HepG2 (cell line): ENCODE measurements around the gene SVBP. TPM values are rescaled to one million over a fixed set of nuclear protein-coding genes. Genes with fewer than 3 reads are reported as not detected.

Experiments
- ATF7-NPFF ChIP-seq: sonication (generic); formaldehyde crosslinking; IDR thresholded peaks from 2 replicates; pipeline ENCODE4 v1.8.1; 2023; ENCODE audit warnings: mild to moderate bottlenecking, low read depth, missing genetic modification reagents, moderate library complexity
- GTF2F1 ChIP-seq: fragments of 150-350 bp; IDR thresholded peaks from 2 replicates; pipeline ENCODE4 v1.6.1; 2014; ENCODE audit warnings: low read length
- IKZF1 ChIP-seq: fragments of 450-650 bp; IDR thresholded peaks from 2 replicates; pipeline ENCODE4 v1.7.1; 2016
- JARID2 ChIP-seq: sonication (generic); formaldehyde crosslinking; IDR thresholded peaks from 2 replicates; pipeline ENCODE4 v1.8.1; 2023; ENCODE audit warnings: missing genetic modification reagents, inconsistent platforms; ENCODE audit not compliant: insufficient replicate concordance
- MTF2 ChIP-seq: sonication (generic); formaldehyde crosslinking; IDR thresholded peaks from 2 replicates; pipeline ENCODE4 v1.5.0; 2020; ENCODE audit warnings: missing genetic modification reagents, borderline replicate concordance
- REL ChIP-seq: sonication (generic); formaldehyde crosslinking; conservative IDR thresholded peaks from 2 replicates; pipeline ENCODE4 v1.8.0; 2022; ENCODE audit warnings: mild to moderate bottlenecking, missing genetic modification reagents, moderate library complexity
- SMAD9 ChIP-seq: sonication (generic); formaldehyde crosslinking; IDR thresholded peaks from 2 replicates; pipeline ENCODE4 v1.5.1; 2020; ENCODE audit warnings: mild to moderate bottlenecking, missing genetic modification reagents
- SP5 ChIP-seq: IDR thresholded peaks from 2 replicates; pipeline ENCODE4 v1.6.1; 2016; ENCODE audit warnings: low read depth, borderline replicate concordance
- TBX2 ChIP-seq: sonication (generic); formaldehyde crosslinking; IDR thresholded peaks from 2 replicates; pipeline ENCODE4 v1.5.0; 2020; ENCODE audit warnings: missing genetic modification reagents, mild to moderate bottlenecking, borderline replicate concordance
- TSC22D2 ChIP-seq: sonication (generic); formaldehyde crosslinking; IDR thresholded peaks from 2 replicates; pipeline ENCODE4 v1.5.1; 2020; ENCODE audit warnings: missing genetic modification reagents, mild to moderate bottlenecking, borderline replicate concordance
- ZNF501 ChIP-seq: sonication (generic); formaldehyde crosslinking; IDR thresholded peaks from 2 replicates; pipeline ENCODE4 v1.5.1; 2020; ENCODE audit warnings: mild to moderate bottlenecking, moderate library complexity, missing genetic modification reagents
- ZNF883 ChIP-seq: sonication (generic); formaldehyde crosslinking; IDR thresholded peaks from 2 replicates; pipeline ENCODE4 v1.5.1; 2020; ENCODE audit warnings: mild to moderate bottlenecking, missing genetic modification reagents; ENCODE audit errors: not compliant biosample characterization
- polyA plus RNA-seq, 8 experiments: library from polyadenylated mRNA; depleted of rRNA in 3 of 8; stranded (reverse) in 7 of 8; unstranded in 1 of 8; fragments of >200 nt; fragmentation: Illumina TruSeq in 4 of 8; extraction: Trizol in 4 of 8; gene quantifications; 2 replicates each; pipeline versions ENCODE4 v1.2.1 to v1.2.3, GENCODE V29; 2011 to 2016; ENCODE audit warnings: low read depth in 4 of 8, missing spikeins in 1 of 8, mixed read lengths in 1 of 8; ENCODE audit not compliant: insufficient read depth in 1 of 8
- total RNA-seq, 5 experiments: library from RNA; depleted of rRNA; stranded (reverse); fragments of >200 nt; fragmentation: Illumina TruSeq; extraction: Trizol; gene quantifications; 2 replicates each; pipeline ENCODE4 v1.2.3, GENCODE V29; 2016; ENCODE audit warnings: low read depth in 1 of 5
- TF ChIP-seq, protein P1 (sequence below): sonication (generic); formaldehyde crosslinking; IDR thresholded peaks from 2 replicates; pipeline ENCODE4; 2020; ENCODE audit warnings: missing genetic modification reagents, mild to moderate bottlenecking, borderline replicate concordance

SVBP gene
- total and polyA plus RNA-seq, 2 of the 13 experiments (the other 11 are each of a cell fraction or from before 2014, with no cell fraction given), result 28.8 to 48.2 TPM

DNA sequence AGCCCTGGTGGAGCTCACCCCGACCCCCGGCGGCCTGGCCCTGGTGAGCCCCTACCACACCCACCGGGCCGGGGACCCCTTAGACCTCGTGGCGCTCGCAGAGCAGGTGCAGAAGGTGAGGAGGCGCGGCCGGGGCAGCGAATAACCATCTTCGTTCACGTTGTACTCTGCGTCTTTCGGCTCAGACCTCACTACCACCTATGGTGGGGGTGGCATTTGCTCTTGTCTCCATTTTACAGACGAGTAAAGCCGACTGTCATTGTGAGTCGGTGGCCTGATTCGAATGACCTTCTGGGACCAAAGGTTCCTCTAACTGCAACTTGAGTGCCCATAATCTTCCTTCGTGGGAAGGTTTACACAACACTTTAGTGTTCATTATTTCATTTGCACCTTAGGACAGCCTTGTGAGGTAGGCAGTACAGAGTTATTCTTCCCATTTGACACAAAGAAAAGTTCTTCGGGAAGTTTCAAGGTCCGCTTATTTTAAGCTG lies 49.6 kb downstream of the SVBP start (continued):
- TF ChIP-seq SP5 (CRISPR knock-in tag) (no peak), JARID2 (no peak), ZNF883 (CRISPR knock-in tag) (no peak), ATF7-NPFF (CRISPR knock-in tag) (0 out of 2 replicates have a peak, but pooled peaks have one; percentile 48), TSC22D2 (no peak), IKZF1 (no peak), ZNF501 (CRISPR knock-in tag) (peak; percentile 4; the same call in 1 of the 2 replicates), MTF2 (CRISPR knock-in tag) (peak; percentile 17; the same call in 1 of the 2 replicates), GTF2F1 (no peak), SMAD9 (CRISPR knock-in tag) (no peak), REL (CRISPR knock-in tag) (no peak), TBX2 (CRISPR knock-in tag) (no peak)
- TF ChIP-seq, protein P1, sequence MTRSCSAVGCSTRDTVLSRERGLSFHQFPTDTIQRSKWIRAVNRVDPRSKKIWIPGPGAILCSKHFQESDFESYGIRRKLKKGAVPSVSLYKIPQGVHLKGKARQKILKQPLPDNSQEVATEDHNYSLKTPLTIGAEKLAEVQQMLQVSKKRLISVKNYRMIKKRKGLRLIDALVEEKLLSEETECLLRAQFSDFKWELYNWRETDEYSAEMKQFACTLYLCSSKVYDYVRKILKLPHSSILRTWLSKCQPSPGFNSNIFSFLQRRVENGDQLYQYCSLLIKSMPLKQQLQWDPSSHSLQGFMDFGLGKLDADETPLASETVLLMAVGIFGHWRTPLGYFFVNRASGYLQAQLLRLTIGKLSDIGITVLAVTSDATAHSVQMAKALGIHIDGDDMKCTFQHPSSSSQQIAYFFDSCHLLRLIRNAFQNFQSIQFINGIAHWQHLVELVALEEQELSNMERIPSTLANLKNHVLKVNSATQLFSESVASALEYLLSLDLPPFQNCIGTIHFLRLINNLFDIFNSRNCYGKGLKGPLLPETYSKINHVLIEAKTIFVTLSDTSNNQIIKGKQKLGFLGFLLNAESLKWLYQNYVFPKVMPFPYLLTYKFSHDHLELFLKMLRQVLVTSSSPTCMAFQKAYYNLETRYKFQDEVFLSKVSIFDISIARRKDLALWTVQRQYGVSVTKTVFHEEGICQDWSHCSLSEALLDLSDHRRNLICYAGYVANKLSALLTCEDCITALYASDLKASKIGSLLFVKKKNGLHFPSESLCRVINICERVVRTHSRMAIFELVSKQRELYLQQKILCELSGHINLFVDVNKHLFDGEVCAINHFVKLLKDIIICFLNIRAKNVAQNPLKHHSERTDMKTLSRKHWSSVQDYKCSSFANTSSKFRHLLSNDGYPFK (CRISPR knock-in tag), result peak; percentile 59; the same call in 1 of the 2 replicates
